NCI-H2107 (cell line): Measurements from ENCODE around the gene TUFT1.
"Not testable (repeated sequence)": the region's sequence is repeated elsewhere in the genome, so short reads cannot be mapped to it uniquely, and the experiment has no call there.

Experiments
- DNase-seq: peaks from one replicate; lab custom pipeline; 2025; lab: John Stamatoyannopoulos, UW

Gene TUFT1

DNA sequence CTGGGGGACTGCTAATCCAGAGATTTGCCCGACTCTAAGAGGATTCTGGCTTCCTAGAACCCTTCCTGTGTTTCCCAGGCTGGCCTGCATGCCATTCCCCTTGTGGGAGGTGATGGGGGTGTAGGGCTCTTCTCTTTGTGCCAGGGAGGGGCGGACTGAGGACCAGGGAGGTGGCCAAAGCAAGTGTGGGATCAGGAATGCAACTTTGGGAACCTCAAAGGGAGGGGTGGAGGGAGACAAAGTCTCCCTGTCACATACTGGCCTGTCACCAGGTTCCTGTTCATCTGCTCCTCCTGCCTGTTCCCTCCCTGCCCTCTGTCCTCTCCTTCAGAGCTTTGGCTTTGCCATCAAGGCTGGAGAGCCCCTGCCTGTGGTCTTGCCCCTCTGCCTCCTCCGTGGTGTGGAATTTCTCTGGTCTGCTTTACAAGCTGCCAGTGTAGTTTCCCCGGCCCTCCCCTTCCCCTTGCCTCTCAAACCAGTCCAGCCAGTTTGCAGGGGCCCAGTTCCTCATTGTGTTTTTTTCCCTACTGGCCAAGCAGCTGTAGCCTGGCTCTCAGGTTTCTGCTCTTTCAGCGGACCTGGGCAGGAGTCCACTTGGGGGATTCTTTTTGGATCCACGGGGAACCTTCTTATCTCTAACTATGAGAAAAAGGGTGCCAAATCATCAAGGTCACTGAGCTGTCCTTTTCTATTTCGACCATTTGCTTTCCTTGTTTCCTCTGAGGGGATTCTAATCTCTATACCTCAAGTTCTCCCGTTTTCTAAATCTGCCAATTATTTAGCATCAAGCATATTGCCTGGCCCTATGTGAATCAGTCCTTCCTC is 27.1 kb upstream of the TUFT1 start:
- DNase-seq = no peak

DNA sequence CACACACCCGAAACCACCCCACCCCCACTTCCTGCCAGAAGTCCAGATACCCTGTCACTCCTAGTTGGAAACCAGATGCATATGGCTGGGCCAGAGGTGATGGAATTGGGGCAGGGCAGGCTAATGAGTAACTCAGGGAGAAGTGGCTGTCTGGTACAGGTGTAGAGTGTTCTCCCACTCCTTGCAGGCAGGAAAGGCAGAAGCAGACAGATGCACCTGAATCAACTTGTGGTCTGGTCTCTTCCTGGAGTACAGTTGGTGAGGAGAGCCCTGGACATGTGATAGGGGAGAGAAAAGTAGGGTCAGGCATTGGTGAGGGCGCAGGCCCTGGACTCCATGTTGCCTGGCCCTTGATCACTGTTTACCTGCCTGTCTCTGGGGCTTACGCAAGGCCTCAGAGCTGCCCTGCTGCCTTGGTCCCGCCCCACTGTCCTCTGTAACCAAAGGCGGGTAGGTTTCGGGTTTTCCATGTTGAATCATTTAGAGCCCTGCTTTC is 26.4 kb upstream of the TUFT1 start:
- no peak for DNase-seq

DNA sequence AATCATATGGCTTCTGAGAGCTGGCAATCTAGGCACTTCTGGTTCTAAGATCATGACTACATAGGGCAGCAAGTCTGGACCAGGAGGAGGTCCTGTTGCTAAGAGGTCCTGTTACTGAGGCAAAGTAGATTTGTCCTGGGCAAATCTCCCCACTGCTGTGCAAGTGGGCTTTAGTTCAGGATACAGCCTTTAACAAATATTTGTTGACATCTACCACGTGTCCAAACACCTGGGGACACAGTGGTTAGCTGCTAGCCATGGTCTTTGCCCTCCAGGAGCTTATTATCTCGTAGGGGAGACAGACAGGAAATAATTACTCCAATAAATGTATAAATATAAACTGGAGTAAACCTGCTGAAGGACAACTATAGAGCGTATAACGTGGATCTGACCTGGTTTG is 25.7 kb upstream of the TUFT1 start:
- DNase-seq = no peak

DNA sequence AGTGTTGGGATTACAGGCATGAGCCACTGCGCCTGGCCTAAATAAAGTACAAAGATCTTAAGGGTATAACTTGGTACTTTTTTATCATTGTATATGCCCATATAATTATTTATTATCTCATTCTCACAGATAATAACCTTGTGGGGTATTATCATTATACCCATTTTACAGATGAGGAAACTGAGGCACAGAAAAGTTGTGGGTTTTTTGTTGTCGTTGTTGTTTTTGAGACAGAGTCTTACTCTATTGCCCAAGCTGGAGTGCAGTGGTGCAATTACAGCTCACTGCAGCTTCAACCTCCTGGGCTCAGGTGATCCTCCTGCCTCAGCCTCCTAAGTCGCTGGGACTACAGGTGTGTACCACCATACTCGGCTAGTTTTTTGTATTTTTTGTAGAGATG is 24.8 kb upstream of the TUFT1 start:
- no peak for DNase-seq

DNA sequence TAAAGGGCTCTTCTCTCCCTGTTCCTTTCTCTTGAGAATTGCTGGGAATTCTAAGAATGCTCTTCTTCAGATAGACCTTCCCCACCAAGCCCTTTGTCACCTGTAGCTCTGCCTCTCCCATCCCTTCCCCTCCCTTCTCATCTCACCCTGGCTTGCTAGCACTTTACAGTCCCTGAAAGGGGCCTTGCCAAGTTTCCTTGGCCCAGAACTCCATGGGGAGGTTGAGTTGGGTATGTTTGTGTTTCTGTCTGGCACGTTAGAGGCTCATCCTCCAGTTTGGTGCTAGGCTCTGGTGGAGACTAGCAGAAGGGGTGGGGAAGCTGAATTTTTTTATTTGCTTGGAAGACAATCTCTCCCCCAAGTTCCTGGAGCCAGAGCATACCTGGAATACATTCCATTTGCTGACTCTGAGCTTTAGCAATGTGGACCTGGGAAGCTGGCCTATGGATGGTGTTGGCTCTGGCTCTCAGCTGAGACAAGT is 24.0 kb upstream of the TUFT1 start:
- DNase-seq = no peak

DNA sequence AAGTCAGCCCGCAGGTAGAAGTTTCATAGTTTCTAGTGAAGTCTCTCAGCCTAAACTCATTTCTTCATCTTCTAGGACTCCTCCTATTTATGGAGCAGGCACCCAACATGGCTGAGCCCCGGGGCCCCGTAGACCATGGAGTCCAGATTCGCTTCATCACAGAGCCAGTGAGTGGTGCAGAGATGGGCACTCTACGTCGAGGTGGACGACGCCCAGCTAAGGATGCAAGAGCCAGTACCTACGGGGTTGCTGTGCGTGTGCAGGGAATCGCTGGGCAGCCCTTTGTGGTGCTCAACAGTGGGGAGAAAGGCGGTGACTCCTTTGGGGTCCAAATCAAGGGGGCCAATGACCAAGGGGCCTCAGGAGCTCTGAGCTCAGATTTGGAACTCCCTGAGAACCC is 21.7 kb upstream of the TUFT1 start:
- DNase-seq = no peak

DNA sequence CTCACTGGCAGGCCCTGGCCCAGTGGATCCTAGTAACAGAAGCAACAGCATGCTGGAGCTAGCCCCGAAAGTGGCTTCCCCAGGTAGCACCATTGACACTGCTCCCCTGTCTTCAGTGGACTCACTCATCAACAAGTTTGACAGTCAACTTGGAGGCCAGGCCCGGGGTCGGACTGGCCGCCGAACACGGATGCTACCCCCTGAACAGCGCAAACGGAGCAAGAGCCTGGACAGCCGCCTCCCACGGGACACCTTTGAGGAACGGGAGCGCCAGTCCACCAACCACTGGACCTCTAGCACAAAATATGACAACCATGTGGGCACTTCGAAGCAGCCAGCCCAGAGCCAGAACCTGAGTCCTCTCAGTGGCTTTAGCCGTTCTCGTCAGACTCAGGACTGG is 21.2 kb upstream of the TUFT1 start:
- no peak for DNase-seq

DNA sequence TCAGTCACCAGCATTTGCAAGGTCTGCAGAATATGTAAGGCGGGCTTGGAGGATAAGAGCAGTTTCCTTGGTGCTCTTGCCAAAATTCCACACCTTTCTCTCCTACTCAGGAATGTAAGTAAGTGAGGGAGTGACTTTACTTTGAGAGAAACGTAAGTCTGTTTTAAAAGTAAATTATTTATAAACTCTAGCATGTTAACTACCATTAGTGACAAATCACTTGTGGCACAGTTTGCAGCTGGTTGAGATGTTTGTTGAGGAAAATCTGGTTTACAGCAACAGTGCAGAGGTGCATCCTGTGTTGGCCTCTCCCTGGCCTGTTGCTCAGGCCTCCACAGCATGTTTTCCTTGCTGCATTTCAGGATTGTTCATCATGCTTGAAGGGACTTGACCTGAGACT is 20.4 kb upstream of the TUFT1 start:
- DNase-seq = no peak

DNA sequence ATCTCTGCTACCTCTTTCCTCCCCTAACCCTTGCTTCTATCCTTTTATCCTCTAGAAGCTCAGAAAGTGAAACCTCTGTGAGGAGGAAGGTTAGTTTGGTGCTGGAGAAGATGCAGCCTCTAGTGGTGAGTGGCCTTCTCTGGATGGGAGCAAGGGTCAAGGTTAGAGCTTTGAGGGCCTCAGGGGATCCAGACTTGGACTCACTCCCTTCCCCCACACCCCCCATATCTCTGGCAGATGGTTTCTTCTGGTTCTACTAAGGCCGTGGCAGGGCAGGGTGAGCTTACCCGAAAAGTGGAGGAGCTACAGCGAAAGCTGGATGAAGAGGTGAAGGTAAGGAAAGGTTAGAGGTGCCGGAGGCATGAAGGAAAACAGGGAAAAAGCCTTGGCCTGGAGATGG is 19.8 kb upstream of the TUFT1 start:
- no peak for DNase-seq

DNA sequence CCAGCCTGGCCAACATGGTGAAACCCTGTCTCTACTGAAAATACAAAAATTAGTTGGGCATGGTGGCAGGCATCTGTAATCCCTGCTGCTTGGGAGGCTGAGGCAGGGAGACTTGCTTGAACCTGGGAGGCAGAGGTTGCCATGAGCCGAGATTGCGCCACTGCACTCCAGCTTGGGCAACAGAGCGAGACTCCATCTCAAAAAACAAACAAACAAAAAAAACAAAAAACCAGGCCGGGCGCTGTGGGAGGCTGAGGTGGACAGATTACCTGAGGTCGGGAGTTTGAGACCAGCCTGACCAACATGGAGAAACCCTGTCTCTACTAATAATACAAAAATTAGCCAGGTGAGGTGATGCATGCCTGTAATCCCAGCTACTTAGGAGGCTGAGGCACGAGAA is 17.7 kb upstream of the TUFT1 start:
- not testable (repeated sequence) for DNase-seq

DNA sequence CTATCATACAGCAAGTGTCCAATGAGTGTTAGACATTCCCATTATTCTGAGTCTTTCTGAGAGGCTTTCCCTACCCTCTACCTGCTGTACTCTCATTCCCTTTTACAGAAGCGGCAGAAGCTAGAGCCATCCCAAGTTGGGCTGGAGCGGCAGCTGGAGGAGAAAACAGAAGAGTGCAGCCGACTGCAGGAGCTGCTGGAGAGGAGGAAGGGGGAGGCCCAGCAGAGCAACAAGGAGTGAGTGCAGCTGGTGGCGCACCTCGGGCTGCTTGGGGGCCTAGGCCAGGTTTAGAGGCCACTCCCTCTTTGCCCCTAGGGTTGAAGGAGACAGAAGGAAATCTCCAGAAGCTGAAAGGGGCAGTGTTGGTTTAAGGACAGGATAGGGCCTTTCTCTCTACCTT is 16.8 kb upstream of the TUFT1 start:
- no peak for DNase-seq

DNA sequence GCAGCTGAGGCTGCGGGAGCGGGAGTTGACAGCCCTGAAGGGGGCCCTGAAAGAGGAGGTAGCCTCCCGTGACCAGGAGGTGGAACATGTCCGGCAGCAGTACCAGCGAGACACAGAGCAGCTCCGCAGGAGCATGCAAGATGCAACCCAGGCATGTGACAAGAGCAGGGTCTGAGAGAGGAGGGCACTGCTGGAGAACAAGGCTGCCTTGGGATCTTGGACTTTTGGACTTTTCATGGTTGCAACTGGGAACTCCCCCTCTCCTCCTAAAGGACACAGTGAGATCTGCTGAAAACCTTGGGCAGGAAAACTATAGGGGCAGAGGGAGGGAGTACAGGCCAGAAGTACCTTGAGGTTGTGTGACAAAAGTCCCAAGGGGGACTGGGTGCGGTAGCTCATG is 15.4 kb upstream of the TUFT1 start:
- DNase-seq = no peak

DNA sequence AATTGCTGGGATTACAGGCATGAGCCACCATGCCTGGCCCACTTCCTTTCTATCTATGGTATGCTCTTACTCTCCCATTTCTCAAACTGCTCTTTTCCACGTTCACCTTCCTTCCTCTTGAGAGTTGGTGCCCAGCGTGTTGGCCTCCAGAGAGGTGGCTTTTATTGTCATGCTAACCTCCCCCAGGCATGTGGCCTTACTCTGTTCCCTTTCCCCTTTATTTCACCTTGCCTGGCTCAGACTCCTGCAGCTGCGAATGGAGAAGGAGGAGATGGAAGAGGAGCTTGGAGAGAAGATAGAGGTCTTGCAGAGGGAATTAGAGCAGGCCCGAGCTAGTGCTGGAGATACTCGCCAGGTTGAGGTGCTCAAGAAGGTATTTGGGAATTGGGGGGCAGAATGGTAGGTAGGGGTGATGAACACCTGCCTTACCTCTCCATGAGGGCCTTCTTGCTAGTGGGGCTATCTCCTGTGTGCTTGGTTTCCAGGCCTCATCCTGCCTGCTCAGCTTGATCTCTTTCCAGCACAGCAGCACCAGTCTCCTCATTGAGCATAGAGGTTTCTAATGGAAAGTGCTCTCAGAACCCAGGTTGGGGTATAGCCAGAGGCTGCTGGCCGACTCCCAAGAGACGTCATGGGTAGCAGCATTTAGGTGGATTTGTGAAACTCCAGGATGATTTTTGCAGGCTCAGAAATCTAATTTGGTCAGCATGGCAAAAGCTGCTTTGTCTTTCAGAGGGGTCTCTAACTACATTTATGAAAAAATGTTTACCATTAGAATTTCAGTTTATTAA is 13.2 kb upstream of the TUFT1 start:
- no peak for DNase-seq

DNA sequence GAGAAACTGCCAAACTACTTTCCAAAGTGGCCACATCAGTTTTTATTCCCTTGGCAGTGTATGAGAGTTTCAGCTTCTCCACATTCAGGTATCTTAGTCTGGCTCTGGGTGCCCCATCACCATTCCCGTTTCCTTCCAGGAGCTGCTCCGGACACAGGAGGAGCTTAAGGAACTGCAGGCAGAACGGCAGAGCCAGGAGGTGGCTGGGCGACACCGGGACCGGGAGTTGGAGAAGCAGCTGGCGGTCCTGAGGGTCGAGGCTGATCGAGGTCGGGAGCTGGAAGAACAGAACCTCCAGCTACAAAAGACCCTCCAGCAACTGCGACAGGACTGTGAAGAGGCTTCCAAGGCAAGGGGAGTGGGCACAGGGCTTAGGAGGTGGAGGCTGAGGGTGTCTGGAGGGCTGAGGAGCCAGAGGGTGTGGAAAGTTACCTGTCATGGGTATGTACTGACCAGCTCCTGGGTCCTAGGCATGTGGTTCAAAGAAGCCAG is 10.9 kb upstream of the TUFT1 start:
- DNase-seq = no peak

DNA sequence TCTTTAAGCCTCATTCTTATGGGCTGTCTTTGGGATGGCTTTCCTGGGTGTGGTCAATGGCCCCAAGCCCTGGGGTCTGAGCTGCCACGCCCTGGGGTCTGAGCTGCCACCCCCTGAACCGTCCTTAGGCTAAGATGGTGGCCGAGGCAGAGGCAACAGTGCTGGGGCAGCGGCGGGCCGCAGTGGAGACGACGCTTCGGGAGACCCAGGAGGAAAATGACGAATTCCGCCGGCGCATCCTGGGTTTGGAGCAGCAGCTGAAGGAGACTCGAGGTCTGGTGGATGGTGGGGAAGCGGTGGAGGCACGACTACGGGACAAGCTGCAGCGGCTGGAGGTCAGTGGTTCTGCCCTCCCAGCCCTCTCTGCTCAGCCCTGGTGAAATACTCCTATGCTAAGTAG is 10.3 kb upstream of the TUFT1 start:
- DNase-seq = no peak

DNA sequence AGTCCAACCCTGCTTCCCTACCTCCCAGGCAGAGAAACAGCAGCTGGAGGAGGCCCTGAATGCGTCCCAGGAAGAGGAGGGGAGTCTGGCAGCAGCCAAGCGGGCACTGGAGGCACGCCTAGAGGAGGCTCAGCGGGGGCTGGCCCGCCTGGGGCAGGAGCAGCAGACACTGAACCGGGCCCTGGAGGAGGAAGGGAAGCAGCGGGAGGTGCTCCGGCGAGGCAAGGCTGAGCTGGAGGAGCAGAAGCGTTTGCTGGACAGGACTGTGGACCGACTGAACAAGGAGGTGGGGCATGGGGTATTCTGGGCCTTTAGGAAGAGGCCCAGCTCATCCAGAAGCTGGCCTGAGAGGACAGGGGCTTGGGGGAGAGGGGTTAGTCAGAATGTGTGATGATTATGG is 9.6 kb upstream of the TUFT1 start:
- no peak for DNase-seq

DNA sequence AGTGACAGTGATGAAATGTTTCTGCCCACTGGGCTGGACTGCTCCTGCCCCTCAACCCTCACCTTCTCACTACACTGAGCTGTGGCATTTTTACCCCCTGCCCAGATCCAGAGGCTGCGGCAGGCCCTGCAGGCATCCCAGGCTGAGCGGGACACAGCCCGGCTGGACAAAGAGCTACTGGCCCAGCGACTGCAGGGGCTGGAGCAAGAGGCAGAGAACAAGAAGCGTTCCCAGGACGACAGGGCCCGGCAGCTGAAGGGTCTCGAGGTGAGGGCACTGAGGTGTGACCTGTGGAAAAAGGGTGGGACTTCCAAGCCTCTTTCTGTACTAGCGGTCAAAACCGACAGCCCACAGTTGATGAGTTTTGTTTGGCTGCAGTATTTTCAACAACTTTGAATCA is 6.2 kb upstream of the TUFT1 start:
- no peak for DNase-seq

DNA sequence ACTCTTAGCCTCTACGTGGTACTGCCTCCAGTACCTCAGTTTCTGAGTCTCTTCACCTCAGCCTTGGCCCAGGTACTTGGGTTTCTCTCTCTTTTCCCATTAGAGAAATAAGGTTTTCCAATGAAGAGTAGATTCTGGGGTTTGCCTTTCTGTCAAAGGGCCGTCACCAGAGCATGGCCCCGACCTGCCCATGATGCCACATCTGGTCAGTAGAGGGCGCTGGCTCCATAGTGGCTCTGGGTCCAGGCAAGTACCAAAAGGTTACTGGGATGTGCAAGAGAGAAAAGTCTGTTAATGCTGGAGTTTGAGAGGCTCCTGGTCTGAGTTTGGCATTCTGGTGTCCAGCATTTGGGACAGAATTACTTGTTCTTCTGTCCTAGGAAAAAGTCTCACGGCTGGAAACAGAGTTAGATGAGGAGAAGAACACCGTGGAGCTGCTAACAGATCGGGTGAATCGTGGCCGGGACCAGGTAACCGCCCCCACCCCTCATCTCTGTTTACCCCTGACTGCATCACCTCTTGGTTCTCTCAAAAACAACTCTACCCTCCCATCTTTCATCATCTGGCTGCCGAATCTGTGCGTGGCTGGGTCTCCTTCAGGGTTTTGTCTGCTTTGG is 5.3 kb upstream of the TUFT1 start:
- DNase-seq = peak; percentile 49

DNA sequence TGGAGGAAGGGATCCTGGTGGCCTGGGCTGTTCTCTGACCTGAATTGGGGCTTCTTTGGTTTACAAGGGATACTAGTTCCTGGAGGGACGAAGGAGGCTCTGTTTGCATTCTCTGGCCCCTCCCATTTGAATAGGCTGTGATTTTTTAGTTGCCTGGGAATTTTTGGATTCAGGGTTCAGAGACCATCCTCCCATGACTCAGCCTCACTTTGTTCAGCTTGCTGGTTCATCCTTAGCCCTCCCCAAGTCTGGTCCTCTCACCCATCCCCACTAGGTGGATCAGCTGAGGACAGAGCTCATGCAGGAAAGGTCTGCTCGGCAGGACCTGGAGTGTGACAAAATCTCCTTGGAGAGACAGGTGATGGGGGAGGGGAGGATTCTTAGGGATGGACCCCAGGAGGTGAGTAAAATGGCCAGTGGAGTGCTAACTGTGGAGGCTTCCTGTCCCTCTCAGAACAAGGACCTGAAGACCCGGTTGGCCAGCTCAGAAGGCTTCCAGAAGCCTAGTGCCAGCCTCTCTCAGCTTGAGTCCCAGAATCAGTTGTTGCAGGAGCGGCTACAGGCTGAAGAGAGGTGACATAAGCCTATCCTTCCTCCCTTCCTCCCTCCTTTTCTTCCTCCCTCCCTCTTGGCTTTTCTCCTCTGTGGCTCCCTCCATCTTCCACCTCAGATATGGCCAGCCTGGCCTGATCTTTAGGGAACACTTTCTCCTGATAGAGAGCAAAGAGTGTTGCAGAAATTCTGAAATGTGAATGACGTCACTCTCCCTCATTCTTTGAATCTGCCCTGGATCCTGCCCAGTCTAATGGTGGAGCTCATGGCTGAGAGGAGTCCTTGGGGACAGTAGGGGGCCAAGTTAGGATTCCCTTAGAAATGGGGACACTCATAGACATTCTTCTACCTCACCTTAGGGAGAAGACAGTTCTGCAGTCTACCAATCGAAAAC is 4.5 kb upstream of the TUFT1 start:
- no peak for DNase-seq

DNA sequence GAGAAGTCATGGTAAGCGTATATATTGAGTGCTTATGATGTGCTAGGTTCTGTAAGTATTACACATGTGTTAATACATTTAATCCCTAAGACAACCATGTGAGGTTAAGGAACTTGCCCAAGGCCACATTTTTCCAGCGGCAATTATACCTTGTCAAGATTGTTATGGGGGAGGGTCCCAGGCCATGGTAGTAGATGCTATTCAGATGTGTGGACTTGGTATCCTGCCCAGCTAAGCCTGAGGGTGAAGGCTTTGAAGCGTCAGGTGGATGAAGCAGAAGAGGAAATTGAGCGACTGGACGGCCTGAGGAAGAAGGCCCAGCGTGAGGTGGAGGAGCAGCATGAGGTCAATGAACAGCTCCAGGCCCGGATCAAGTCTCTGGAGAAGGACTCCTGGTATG is 3.6 kb upstream of the TUFT1 start:
- DNase-seq = no peak

DNA sequence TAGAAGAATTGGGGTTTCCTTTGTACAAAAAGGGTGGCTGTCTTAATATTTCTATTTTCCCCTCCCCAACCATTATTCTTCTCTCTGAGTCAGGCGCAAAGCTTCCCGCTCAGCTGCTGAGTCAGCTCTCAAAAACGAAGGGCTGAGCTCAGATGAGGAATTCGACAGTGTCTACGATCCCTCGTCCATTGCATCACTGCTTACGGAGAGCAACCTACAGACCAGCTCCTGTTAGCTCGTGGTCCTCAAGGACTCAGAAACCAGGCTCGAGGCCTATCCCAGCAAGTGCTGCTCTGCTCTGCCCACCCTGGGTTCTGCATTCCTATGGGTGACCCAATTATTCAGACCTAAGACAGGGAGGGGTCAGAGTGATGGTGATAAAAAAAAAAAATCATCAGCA is 3.0 kb upstream of the TUFT1 start:
- no peak for DNase-seq
